IPS-15b (cell line): ENCODE data around the gene MYRF.

Experiments used
- H3K27me3 ChIP-seq: one replicate; pipeline ENCODE4 v1.6.1; 2013; ENCODE audit warnings: low read length; ENCODE audit not compliant: control insufficient read depth, insufficient read depth
- H3K36me3 ChIP-seq: one replicate; pipeline ENCODE4 v1.6.1; 2013; ENCODE audit warnings: low read length; ENCODE audit not compliant: control insufficient read depth, insufficient read depth
- H3K4me1 ChIP-seq: one replicate; pipeline ENCODE4 v1.6.1; 2013; ENCODE audit warnings: mild to moderate bottlenecking, low read length; ENCODE audit not compliant: control insufficient read depth, insufficient read depth
- H3K4me3 ChIP-seq: one replicate; pipeline ENCODE4 v1.5.1; 2013; ENCODE audit warnings: low read depth, low read length
- H3K9ac ChIP-seq: one replicate; pipeline ENCODE4 v1.6.1; 2013; ENCODE audit warnings: low read depth, mild to moderate bottlenecking, low read length
- H3K9me3 ChIP-seq: one replicate; pipeline ENCODE4 v1.6.1; 2013; ENCODE audit warnings: mild to moderate bottlenecking, low read length; ENCODE audit not compliant: control insufficient read depth, insufficient read depth

MYRF gene

DNA sequence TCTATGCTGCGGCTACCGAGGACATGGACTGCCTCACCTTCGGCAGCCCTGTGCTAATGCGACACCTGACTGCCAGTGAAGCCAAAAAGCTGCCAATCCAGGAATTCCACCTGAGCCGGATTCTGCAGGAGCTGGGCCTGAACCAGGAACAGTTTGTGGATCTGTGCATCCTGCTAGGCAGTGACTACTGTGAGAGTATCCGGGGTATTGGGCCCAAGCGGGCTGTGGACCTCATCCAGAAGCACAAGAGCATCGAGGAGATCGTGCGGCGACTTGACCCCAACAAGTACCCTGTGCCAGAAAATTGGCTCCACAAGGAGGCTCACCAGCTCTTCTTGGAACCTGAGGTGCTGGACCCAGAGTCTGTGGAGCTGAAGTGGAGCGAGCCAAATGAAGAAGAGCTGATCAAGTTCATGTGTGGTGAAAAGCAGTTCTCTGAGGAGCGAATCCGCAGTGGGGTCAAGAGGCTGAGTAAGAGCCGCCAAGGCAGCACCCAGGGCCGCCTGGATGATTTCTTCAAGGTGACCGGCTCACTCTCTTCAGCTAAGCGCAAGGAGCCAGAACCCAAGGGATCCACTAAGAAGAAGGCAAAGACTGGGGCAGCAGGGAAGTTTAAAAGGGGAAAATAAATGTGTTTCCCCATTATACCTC is 43.6 kb downstream of the MYRF start:
- Histone ChIP-seq H3K36me3 (peaks cover 13% of the 10 kb centered on the region), H3K9ac (no peak overlapping the region), H3K27me3 (no peaks in the 10 kb centered on the region), H3K9me3 (no peaks in the 10 kb centered on the region), H3K4me1 (no peaks in the 10 kb centered on the region), H3K4me3 (no peak overlapping the region)

DNA sequence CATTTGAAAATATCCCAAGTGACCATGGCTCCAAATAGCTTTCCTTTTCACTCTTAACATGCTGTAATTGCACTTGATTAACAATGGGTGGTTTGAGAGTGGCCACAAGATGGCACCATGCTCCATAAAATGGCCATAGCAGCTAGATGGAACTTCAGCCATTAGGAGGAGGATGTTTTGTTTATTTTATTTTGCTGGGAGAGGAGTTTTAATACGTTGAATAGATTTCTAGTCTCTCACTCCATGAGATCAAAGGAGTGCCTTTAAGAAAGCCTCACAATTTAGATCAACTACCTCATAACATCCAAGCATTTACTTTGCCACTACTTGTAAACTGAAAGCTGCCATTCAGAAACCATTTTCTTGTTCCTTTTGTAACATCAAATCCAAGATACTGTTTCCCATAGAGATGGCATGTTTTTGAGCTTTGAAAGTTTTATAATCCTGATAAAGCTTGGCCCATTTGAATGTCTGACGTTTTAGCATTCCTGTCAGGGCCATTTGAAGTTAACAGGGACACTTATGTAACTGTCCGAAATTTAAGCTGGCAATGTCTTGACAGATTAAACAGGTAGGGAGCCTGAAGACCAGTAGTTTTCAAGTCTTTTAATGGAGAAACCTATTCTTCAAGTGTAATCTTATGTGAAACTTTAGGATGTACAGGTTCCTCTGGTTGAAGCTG is 45.0 kb downstream of the MYRF start:
- Histone ChIP-seq H3K4me3 (no peak overlapping the region), H3K9me3 (no peaks in the 10 kb centered on the region), H3K36me3 (peaks cover 18% of the 10 kb centered on the region), H3K27me3 (no peaks in the 10 kb centered on the region), H3K4me1 (no peaks in the 10 kb centered on the region), H3K9ac (no peak overlapping the region)

DNA sequence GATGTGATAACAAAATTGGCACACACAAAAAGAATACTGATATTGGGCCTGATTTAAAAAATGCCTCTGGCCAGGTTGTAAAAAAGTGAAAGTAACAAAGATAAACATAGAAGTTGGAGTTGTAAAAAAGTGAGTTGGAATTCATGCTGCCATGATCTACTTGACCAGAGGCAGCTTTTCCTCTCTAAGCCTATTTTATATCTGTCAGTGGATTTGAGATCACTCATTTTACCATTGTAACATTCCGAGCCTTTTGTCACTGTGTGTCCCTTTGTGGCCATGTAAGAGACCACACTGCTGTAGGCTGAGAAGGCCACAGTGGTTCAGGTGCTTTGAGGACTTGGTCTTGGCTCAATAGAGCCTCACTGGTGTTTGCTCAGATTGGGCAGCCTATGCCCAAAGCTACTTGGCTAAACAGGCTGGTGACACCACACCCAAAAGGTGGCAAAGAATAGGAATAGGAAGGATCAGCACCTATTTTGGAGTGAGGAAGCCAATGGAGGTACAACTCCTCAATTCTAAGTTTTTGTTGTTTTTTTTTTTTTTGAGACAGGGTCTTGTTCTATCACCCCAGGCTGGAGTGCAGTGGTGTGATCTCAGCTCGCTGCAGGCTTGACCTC is 47.3 kb downstream of the MYRF start:
- H3K9me3 ChIP-seq, result no peaks in the 10 kb centered on the region
- H3K36me3 ChIP-seq, result peaks cover 27% of the 10 kb centered on the region

DNA sequence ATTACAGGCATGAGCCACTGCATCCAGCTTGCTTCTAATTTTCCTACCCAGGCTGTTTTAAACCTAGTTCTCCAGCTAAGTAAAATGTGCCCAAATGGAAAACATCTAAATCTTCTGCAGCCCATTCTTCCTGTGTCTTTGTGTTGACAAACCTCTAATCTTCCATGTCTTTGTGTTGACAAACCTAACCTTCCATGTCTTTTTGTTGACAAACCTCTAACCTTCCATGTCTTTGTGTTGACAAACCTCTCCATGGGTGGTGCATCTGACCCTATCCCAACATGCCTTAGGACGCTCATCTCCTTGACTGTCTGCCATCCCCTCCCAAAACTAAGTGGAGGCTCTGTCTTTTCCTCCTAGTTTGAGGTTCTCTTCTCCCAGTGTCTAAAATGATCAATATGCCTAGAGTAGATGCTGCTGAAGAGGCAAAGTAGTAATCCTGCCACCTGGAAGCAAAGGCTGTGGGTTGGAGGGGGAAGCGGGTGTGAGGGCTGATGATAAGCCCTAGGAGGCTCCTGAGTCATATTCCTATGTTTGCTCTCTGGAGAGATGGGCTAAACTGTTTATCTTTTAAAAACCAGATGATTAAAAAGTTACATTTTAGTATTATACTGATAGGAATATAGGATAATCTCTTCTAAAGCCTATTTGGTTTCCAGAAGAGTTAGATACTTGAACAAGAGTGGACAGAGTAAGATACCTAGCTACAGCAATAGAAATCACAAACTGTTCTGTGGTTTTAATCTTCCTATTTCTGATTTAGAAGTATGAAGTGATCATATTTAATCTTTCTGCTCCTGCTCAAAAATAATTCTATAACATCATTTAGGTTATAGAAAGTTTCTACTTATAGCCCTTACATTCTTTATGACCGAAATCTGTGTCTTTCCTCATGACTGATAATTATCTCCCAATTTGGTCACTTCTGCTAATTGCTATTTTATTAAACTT is 48.2 kb downstream of the MYRF start:
- peaks cover 23% of the 10 kb centered on the region for H3K36me3 ChIP-seq
- no peak overlapping the region for H3K9ac ChIP-seq
- H3K4me1 ChIP-seq, result no peaks in the 10 kb centered on the region

More for the DNA sequence above, 47.3 kb downstream of the MYRF start:
- no peak overlapping the region for H3K4me3 ChIP-seq
- H3K4me1 ChIP-seq, result no peaks in the 10 kb centered on the region
- H3K27me3 ChIP-seq, result no peaks in the 10 kb centered on the region
- H3K9ac ChIP-seq, result no peak overlapping the region

DNA sequence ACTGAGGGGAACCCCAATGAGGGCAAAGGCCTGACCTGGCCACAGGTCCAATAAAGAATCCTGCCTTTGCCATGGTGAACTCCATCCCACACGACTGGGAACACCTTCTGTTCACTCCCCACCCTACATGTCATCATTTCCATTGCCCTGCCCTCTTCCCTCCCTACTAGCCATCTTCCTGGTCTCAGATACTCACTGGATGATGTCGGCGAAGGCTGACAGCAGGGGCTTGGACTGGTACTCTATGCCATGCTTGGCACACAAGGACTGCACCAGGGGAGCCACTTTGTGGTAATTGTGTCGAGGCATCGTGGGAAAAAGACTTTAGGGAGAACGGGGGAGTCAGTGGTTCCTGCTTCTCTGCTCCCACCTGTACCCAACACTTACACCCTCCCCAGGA is 50.2 kb downstream of the MYRF start:
- H3K27me3 ChIP-seq, result no peaks in the 10 kb centered on the region
- H3K36me3 ChIP-seq, result peaks cover 29% of the 10 kb centered on the region
- H3K4me3 ChIP-seq, result no peak overlapping the region
- H3K9ac ChIP-seq, result no peak overlapping the region
- H3K4me1 ChIP-seq, result no peaks in the 10 kb centered on the region
- no peaks in the 10 kb centered on the region for H3K9me3 ChIP-seq

More for the DNA sequence above, 48.2 kb downstream of the MYRF start:
- no peak overlapping the region for H3K4me3 ChIP-seq
- H3K27me3 ChIP-seq, result no peaks in the 10 kb centered on the region
- H3K9me3 ChIP-seq, result no peaks in the 10 kb centered on the region

DNA sequence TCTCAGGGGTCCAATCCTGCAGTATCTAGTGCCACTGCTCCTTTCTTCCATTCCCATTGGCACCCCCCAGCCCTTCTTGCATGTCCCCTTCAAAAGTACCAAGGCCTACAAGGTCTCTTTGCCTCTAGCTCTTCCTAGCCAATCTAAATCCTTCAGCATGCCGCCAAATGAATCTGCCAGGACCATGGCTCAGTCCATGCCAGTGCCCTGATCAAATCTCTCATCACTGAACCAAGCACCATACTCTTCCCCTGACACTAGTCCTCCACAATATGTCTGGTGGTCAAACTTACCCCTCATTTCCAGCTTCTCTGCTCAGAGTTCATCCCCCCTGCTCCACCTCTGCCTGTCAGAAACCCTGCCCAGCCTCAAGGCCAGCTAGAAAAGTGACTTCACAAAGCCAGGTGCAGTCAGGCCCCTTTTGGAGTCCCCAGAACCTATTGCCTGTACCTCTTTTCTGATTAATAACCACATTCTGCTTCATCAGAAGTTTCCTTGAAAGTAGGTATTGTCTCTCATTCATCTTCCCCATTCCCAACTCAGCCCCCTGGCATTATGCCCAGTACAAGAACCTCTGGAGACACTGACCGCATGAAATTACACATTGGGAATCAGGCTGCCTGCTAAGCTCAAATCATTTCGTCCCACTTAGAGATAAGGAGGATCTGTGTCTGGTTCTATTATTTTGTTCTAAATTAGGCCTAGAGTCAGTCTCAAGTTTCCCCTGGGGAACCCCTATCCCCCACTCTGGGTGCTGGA is 51.6 kb downstream of the MYRF start:
- Histone ChIP-seq H3K9ac (no peak overlapping the region), H3K4me3 (no peak overlapping the region), H3K9me3 (no peaks in the 10 kb centered on the region), H3K36me3 (peaks cover 30% of the 10 kb centered on the region), H3K27me3 (no peaks in the 10 kb centered on the region), H3K4me1 (no peaks in the 10 kb centered on the region)

DNA sequence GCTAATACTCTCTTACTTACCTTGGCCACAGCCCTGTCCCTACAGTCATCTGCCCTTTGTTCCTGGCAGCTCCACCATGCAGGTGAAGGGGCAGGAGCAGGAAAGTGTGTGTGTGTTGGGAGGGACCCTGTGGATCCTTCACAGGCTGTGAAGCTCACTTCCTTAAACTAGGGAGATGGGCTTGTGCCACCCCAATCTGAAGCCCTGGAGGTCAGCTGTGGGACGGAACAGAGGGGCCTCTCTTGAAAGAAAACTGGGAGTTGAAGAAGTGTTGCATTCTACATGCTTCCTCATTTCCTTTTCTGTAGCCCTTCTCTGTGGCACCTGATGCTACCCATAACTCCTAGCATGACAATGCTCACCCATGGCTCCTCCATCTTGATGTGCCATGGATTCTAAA is 52.7 kb downstream of the MYRF start:
- no peaks in the 10 kb centered on the region for H3K27me3 ChIP-seq
- H3K9me3 ChIP-seq, result no peaks in the 10 kb centered on the region
- H3K9ac ChIP-seq, result no peak overlapping the region
- H3K4me1 ChIP-seq, result no peaks in the 10 kb centered on the region
- peaks cover 35% of the 10 kb centered on the region for H3K36me3 ChIP-seq
- H3K4me3 ChIP-seq, result no peak overlapping the region

DNA sequence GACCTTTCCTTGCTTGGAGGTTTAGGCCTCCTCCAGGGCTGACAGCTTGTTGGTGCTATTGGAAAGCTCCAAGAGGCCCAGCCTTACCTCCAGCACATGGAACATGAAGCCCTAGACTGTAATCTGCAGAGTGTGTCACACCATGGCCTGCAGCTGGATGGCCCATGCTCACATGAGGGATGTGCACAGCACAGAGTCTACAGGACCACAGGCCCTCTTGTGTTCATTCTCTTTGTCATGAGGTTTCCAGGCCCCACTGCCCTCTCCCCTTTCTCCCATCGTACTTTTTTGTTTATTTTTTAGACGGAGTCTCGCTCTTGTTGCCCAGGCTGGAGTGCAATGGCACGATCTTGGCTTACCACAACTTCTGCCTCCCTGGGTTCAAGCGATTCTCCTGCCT is 54.3 kb downstream of the MYRF start:
- H3K9me3 ChIP-seq, result no peaks in the 10 kb centered on the region
- H3K9ac ChIP-seq, result no peak overlapping the region
- no peaks in the 10 kb centered on the region for H3K4me1 ChIP-seq
- peaks cover 41% of the 10 kb centered on the region for H3K36me3 ChIP-seq
- no peak overlapping the region for H3K4me3 ChIP-seq
- no peaks in the 10 kb centered on the region for H3K27me3 ChIP-seq

DNA sequence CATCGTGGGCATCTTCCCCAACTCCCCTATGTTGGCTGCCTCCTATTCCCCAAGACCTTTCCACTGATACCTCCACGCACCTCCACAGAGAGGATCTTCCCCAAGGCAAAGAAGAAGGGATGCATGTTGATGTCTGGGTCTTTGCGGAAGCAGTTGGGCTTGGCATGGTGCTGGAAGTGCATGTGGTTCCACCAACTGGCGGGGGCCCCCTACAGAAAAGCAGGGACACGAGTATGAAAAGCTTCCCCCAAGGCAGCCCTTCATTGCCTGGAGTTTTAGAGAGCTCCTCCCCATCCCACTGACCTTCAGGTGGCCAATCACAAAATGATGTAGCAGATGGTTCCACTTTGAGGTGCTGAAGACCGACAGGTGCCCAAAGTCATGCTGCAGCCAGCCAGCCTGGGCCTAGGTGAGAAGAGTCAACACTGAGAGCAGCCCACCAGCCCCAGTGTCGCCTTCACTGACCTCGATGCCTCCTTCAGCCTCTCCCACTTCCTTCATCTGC is 58.3 kb downstream of the MYRF start:
- Histone ChIP-seq H3K9ac (no peak overlapping the region), H3K36me3 (peaks cover 38% of the 10 kb centered on the region), H3K4me3 (no peak overlapping the region)

DNA sequence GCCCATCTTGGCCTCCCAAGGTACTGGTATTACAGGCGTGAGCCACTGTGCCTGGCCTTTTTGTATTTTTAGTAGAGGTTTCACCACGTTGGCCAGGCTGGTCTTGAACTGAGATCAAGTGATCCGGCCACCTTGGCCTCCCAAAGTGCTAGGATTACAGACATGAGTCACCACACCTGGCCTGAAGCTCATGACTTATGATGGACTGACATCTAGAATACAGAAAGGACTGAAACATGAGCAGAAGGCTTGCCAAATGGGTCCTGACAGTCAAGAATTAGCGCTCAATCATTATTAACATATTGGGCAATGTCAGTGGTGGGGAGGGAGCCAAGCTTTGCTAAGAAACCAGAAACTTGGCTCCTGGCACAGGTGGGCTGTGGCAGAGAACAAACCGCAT is 59.4 kb downstream of the MYRF start:
- Histone ChIP-seq H3K4me1 (no peaks in the 10 kb centered on the region), H3K9me3 (no peaks in the 10 kb centered on the region), H3K9ac (no peak overlapping the region), H3K27me3 (no peaks in the 10 kb centered on the region), H3K36me3 (peaks cover 31% of the 10 kb centered on the region), H3K4me3 (no peak overlapping the region)

More for the DNA sequence above, 58.3 kb downstream of the MYRF start:
- no peaks in the 10 kb centered on the region for H3K9me3 ChIP-seq
- H3K27me3 ChIP-seq, result no peaks in the 10 kb centered on the region
- H3K4me1 ChIP-seq, result no peaks in the 10 kb centered on the region
